Fibroblast of lung (primary cell): ENCODE results near the gene ALMS1. TPM values are rescaled to one million over a fixed set of nuclear protein-coding genes. Genes with fewer than 3 reads are reported as not detected.
"Not testable (repeated sequence)": the region's sequence is repeated elsewhere in the genome, so short reads cannot be mapped to it uniquely, and the experiment has no call there.

Experiments
- DNase-seq, 2 donors: peaks; one replicate each; pipeline versions ENCODE4 v3.0.0 to v3.0.0-alpha.2; 2010; ENCODE audit warnings: low read depth in 2 of 2
- H2AFZ ChIP-seq: 2 replicates; pipeline ENCODE4 v1.5.1; 2012; ENCODE audit warnings: low read length, control low read depth, inconsistent platforms
- H3K27ac ChIP-seq: 2 replicates; pipeline ENCODE4 v1.5.1; 2011; ENCODE audit warnings: low read length, control low read depth; ENCODE audit not compliant: insufficient read depth
- H3K27me3 ChIP-seq: 2 replicates; pipeline ENCODE4 v1.5.1; 2011; ENCODE audit warnings: mild to moderate bottlenecking, low read length; ENCODE audit not compliant: control insufficient read depth, insufficient read depth
- H3K36me3 ChIP-seq: 2 replicates; pipeline ENCODE4 v1.5.1; 2011; ENCODE audit warnings: low read length; ENCODE audit not compliant: control insufficient read depth, insufficient read depth
- H3K4me1 ChIP-seq: 2 replicates; pipeline ENCODE4 v1.5.1; 2011; ENCODE audit warnings: low read length; ENCODE audit not compliant: control insufficient read depth, insufficient read depth; ENCODE audit errors: extremely low read depth
- H3K4me2 ChIP-seq: 2 replicates; pipeline ENCODE4 v1.5.1; 2011; ENCODE audit warnings: low read length, control low read depth; ENCODE audit not compliant: insufficient read depth; ENCODE audit errors: extremely low read depth
- H3K4me3 ChIP-seq, 4 experiments: fragments of 200-600 bp in 1 of 4; sonication (generic) in 1 of 4; replicated peaks in 1 of 4; 2 replicates each; pipeline ENCODE4 v1.5.1; 2011 to 2016; ENCODE audit warnings: low read length in 4 of 4, low read depth in 3 of 4, mild to moderate bottlenecking in 3 of 4, control low read depth in 2 of 4, inconsistent platforms in 1 of 4, mixed read lengths in 1 of 4; ENCODE audit not compliant: insufficient read depth in 1 of 4; ENCODE audit errors: control extremely low read depth in 1 of 4
- H3K79me2 ChIP-seq: 2 replicates; pipeline ENCODE4 v1.5.1; 2012; ENCODE audit warnings: mild to moderate bottlenecking, low read length, inconsistent platforms; ENCODE audit not compliant: control insufficient read depth, insufficient read depth
- H3K9ac ChIP-seq: 2 replicates; pipeline ENCODE4 v1.5.1; 2011; ENCODE audit warnings: mild to moderate bottlenecking, low read length, control low read depth; ENCODE audit not compliant: insufficient read depth
- H3K9me3 ChIP-seq: 2 replicates; pipeline ENCODE4 v1.5.1; 2012; ENCODE audit warnings: low read depth, low read length; ENCODE audit not compliant: control insufficient read depth, insufficient read depth
- H4K20me1 ChIP-seq: 2 replicates; pipeline ENCODE4 v1.5.1; 2011; ENCODE audit warnings: low read length; ENCODE audit not compliant: control insufficient read depth, insufficient read depth; ENCODE audit errors: extremely low read depth
- EZH2 ChIP-seq: IDR thresholded peaks from 2 replicates; pipeline ENCODE4 v1.5.1; 2012; ENCODE audit warnings: low read length, control low read depth, mild to moderate bottlenecking; ENCODE audit errors: missing control alignments
- polyA plus RNA-seq, 2 donors: library from polyadenylated mRNA; depleted of rRNA in 1 of 2; stranded (reverse) in 1 of 2; unstranded in 1 of 2; fragments of >200 nt; gene quantifications; 2 replicates each; pipeline ENCODE4 v1.2.1, GENCODE V29; 2011 to 2012; ENCODE audit warnings: missing spikeins in 1 of 2
- total RNA-seq: library from RNA; depleted of rRNA; stranded (reverse); fragments of >200 nt; gene quantifications from 2 replicates; pipeline ENCODE4 v1.2.1, GENCODE V29; 2014
- TF ChIP-seq, protein P1 (sequence below), 2 donors: IDR thresholded peaks in 1 of 2; conservative IDR thresholded peaks in 1 of 2; 1 replicate in 1 of 2; 2 replicates in 1 of 2; pipeline ENCODE4 v1.5.1; 2011 to 2012; ENCODE audit warnings: low read length in 2 of 2, control low read depth in 1 of 2, inconsistent platforms in 1 of 2, low read depth in 1 of 2, mild to moderate bottlenecking in 1 of 2

The ALMS1 gene
- total and polyA plus RNA-seq, 2 donors (not counting 1 experiment from before 2014, with no cell fraction given): 7.5 to 13.4 TPM

DNA sequence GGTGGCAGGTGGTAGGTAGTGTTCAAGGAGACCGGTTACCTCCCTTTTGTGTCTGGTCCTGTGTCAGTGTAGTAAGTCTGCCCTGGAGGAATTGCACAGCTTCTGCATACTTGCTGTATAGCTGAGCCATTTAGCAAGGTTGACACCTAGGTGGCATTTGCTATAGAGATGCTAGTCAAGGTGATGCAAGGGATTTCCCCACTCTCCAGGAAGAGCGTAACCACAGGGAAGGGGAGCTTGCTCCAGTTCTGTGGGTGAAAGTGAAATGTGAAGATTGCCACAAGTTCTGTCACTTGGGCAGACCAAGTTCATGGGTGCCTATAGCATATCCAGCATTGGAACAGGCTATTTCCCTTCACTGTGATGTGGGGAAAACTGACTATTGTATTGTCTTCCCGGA is 228.5 kb downstream of the ALMS1 start:
- DNase-seq: no peak
- Histone ChIP-seq H3K27ac (no peak overlapping the region), H3K36me3 (no peaks in the 10 kb centered on the region), H2AFZ (no peak overlapping the region), H3K4me1 (no peaks in the 10 kb centered on the region), H3K27me3 (no peaks in the 10 kb centered on the region), H3K4me3 (no peak overlapping the region), H3K9me3 (no peaks in the 10 kb centered on the region), H3K79me2 (no peaks in the 10 kb centered on the region), H3K4me2 (no peak overlapping the region), H3K9ac (no peak overlapping the region), H4K20me1 (no peaks in the 10 kb centered on the region)
- TF ChIP-seq, protein P1, sequence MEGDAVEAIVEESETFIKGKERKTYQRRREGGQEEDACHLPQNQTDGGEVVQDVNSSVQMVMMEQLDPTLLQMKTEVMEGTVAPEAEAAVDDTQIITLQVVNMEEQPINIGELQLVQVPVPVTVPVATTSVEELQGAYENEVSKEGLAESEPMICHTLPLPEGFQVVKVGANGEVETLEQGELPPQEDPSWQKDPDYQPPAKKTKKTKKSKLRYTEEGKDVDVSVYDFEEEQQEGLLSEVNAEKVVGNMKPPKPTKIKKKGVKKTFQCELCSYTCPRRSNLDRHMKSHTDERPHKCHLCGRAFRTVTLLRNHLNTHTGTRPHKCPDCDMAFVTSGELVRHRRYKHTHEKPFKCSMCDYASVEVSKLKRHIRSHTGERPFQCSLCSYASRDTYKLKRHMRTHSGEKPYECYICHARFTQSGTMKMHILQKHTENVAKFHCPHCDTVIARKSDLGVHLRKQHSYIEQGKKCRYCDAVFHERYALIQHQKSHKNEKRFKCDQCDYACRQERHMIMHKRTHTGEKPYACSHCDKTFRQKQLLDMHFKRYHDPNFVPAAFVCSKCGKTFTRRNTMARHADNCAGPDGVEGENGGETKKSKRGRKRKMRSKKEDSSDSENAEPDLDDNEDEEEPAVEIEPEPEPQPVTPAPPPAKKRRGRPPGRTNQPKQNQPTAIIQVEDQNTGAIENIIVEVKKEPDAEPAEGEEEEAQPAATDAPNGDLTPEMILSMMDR (conservative IDR thresholded peaks at IDR 0.05 in 1 of 2, IDR thresholded peaks at IDR 0.05 in 1 of 2; ENCODE audit: low read depth in 1 of 2, low read length in 2 of 2): no peak

DNA sequence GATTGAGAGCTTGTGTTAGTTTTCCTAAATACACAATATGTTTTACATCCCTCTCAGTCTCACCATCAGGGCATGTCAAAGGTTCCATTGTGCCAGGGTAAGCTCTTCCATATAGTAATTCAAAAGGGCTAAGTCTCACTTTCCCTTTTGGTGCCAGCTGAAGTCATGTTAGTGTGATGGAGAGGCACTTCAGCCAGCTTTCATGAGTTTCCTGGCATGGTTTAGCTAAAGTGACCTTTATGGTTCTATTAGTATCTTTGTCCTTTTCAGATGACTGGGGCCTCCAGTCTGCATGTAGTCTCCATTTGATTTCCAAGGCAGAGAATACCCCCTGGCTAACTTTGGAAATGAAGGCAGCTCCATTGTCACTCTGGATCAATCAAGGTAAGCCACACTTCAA is 229.4 kb downstream of the ALMS1 start:
- H3K4me1 ChIP-seq: no peaks in the 10 kb centered on the region
- TF ChIP-seq, protein P1 (conservative IDR thresholded peaks at IDR 0.05 in 1 of 2, IDR thresholded peaks at IDR 0.05 in 1 of 2; ENCODE audit: low read depth in 1 of 2, low read length in 2 of 2): no peak
- no peak for TF ChIP-seq EZH2
- no peak overlapping the region for H3K4me2 ChIP-seq
- no peaks in the 10 kb centered on the region for H3K27me3 ChIP-seq
- H3K36me3 ChIP-seq: no peaks in the 10 kb centered on the region
- H3K4me3 ChIP-seq: no peak overlapping the region
- no peaks in the 10 kb centered on the region for H4K20me1 ChIP-seq
- no peaks in the 10 kb centered on the region for H3K9me3 ChIP-seq
- no peak overlapping the region for H3K9ac ChIP-seq
- no peaks in the 10 kb centered on the region for H3K79me2 ChIP-seq
- DNase-seq: no peak
- no peak overlapping the region for H2AFZ ChIP-seq
- H3K27ac ChIP-seq: no peak overlapping the region

DNA sequence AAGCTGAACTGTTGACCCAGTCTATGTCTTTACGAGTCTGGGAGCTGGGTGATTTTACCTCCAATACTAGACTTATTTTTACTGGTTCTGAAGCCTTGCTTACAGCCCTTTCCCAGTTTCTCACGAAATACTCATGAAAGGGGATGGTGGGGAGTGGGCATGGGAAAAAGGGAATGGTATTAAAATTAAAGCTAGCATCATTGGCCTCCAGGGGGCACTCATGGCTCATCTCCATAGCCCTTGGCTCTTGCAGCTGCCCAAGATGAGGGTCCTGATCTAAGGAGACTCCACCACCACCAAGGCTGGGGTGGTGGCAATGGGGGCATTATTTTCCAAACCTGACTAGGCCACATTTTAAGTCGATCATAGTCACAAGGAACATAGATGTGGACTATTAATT is 234.3 kb downstream of the ALMS1 start:
- H3K4me2 ChIP-seq, H3K9ac ChIP-seq, H3K4me3 ChIP-seq, H3K27ac ChIP-seq, H3K79me2 ChIP-seq, H3K36me3 ChIP-seq, DNase-seq, H2AFZ ChIP-seq, H3K27me3 ChIP-seq, H3K9me3 ChIP-seq, H4K20me1 ChIP-seq, H3K4me1 ChIP-seq: not testable (repeated sequence)
- TF ChIP-seq, protein P1 (conservative IDR thresholded peaks at IDR 0.05 in 1 of 2, IDR thresholded peaks at IDR 0.05 in 1 of 2; ENCODE audit: low read depth in 1 of 2, low read length in 2 of 2): peak in 1 of 2 donors; percentile 5

DNA sequence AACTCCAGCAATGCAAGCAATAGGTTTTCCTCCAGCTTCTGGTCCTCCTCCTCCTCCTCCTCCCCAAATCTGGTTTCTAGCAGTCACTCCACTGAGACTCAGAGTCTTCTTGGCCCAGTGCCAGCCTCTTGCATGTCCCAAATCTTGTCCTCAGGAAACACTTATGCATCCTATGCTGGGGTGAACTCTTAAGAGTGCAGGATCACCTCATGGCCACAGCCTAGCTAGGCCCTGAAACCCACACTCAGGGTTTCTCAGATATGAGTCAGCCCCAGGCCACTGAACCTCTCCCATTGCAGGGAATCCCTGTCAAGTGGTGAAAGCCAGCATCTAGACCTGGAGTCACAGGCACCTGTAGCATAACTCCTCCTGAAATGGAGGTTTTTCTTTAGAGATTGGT is 238.4 kb downstream of the ALMS1 start:
- not testable (repeated sequence) for H4K20me1 ChIP-seq, H3K4me2 ChIP-seq, DNase-seq, H2AFZ ChIP-seq, H3K4me1 ChIP-seq, H3K9me3 ChIP-seq, H3K4me3 ChIP-seq, H3K79me2 ChIP-seq, H3K36me3 ChIP-seq, H3K27me3 ChIP-seq, H3K27ac ChIP-seq, H3K9ac ChIP-seq

DNA sequence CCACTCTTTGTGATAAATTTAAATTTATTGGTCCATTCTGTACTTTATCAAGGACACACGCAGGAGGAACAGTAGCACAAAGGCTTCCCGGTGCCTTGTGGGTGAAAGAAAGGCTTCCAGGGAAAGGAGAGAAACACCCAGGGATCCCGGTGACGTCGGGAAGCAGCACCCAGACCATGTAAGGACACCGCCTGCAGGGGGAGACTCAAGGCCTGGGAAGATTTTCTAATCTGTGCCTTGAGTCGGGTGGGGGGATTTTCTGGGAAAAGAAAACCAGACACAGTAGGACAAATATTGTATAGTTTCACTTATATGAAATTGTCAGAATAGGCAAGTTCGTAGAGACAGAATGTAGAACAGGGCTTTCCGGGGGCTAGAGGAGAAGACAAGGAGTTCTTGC is 239.0 kb downstream of the ALMS1 start:
- DNase-seq: not testable (repeated sequence)

More for the DNA sequence above, 239.0 kb downstream of the ALMS1 start:
- H3K4me1 ChIP-seq, H3K27me3 ChIP-seq, H3K9me3 ChIP-seq, H3K79me2 ChIP-seq, H3K36me3 ChIP-seq, H3K4me2 ChIP-seq, H4K20me1 ChIP-seq, H2AFZ ChIP-seq, H3K9ac ChIP-seq, H3K27ac ChIP-seq, H3K4me3 ChIP-seq: not testable (repeated sequence)
